K562 (cell line): ENCODE data around the gene STEAP1B.

ENCODE experiments used
- ARHGAP35 ChIP-seq: fragments of 450-650 bp; IDR thresholded peaks from 2 replicates; pipeline ENCODE4 v1.6.1; 2018; ENCODE audit not compliant: partially characterized antibody
- CEBPB ChIP-seq: fragments of 450-650 bp; IDR thresholded peaks from 2 replicates; pipeline ENCODE4 v1.6.1; 2016; ENCODE audit warnings: missing genetic modification characterization, missing compliant biosample characterization
- FOS ChIP-seq: IDR thresholded peaks from 3 replicates; pipeline ENCODE4 v1.6.1; 2011; ENCODE audit not compliant: insufficient read length; ENCODE audit errors: extremely low read depth
- GABPA ChIP-seq: fragments of 200-800 bp; sonication (Bioruptor generic); conservative IDR thresholded peaks from 2 replicates; pipeline ENCODE4 v1.6.1; 2016; ENCODE audit warnings: low read depth, missing genetic modification characterization, missing compliant biosample characterization
- MTF1 ChIP-seq: fragments of 250-450 bp; sonication (Bioruptor Pico); IDR thresholded peaks from 2 replicates; pipeline ENCODE4 v1.9.0; 2021; ENCODE audit warnings: moderate library complexity, mild to moderate bottlenecking, inconsistent platforms, borderline replicate concordance
- NR4A1 ChIP-seq, 2 experiments: fragments of 250-450 bp in 1 of 2; fragments of 450-650 bp in 1 of 2; sonication (Bioruptor Pico) in 1 of 2; IDR thresholded peaks; 2 replicates each; pipeline versions ENCODE4 v1.4.0 to v1.6.1; 2016 to 2020; ENCODE audit warnings: mild to moderate bottlenecking in 2 of 2, missing compliant biosample characterization in 1 of 2, missing genetic modification characterization in 1 of 2, moderate library complexity in 1 of 2
- SIN3A ChIP-seq, 2 experiments: fragments of 150-350 bp in 1 of 2; IDR thresholded peaks; 2 replicates each; pipeline ENCODE4 v1.6.1; 2011 to 2016; ENCODE audit warnings: borderline replicate concordance in 2 of 2, low read depth in 2 of 2, low read length in 2 of 2, mild to moderate bottlenecking in 2 of 2, moderate library complexity in 2 of 2; ENCODE audit not compliant: control insufficient read depth in 1 of 2
- TAF1 ChIP-seq: IDR thresholded peaks from 2 replicates; pipeline ENCODE4 v1.6.1; 2011; ENCODE audit warnings: mild to moderate bottlenecking, low read length, moderate library complexity; ENCODE audit not compliant: insufficient read depth, control insufficient read depth, severe bottlenecking; ENCODE audit errors: extremely low read depth
- ZNF561 ChIP-seq: fragments of 450-650 bp; formaldehyde crosslinking; conservative IDR thresholded peaks from 2 replicates; pipeline ENCODE4 v1.4.0; 2020; ENCODE audit warnings: mild to moderate bottlenecking, moderate library complexity
- ZNF589 ChIP-seq: fragments of 200-800 bp; sonication (Bioruptor generic); IDR thresholded peaks from 2 replicates; pipeline ENCODE4 v1.6.1; 2016; ENCODE audit warnings: low read depth, missing genetic modification characterization, missing compliant biosample characterization
- TF ChIP-seq, protein P1 (sequence below), 2 experiments: fragments of 450-650 bp in 1 of 2; sonication (generic) in 1 of 2; formaldehyde crosslinking in 1 of 2; IDR thresholded peaks in 1 of 2; conservative IDR thresholded peaks in 1 of 2; 2 replicates each; pipeline versions ENCODE4 v1.6.1 to v1.8.1; 2016 to 2023; ENCODE audit warnings: mild to moderate bottlenecking in 2 of 2, moderate library complexity in 2 of 2, inconsistent platforms in 1 of 2, missing genetic modification reagents in 1 of 2

- TF ChIP-seq NR4A1 (CRISPR knock-in tag; IDR thresholded peaks at IDR 0.05) = no peak
- TF ChIP-seq NR4A1 (tag; IDR thresholded peaks at IDR 0.05) = no peak
- TF ChIP-seq ZNF589 (CRISPR knock-in tag) = no peak
- no peak for TF ChIP-seq SIN3A (IDR thresholded peaks at IDR 0.05; ENCODE audit: borderline replicate concordance in 2 of 2, control insufficient read depth in 1 of 2, low read depth in 2 of 2, low read length in 2 of 2)
- no peak for TF ChIP-seq GABPA (tag)
- TF ChIP-seq CEBPB (tag) = no peak
- no peak for TF ChIP-seq FOS
- no peak for TF ChIP-seq TAF1
- no peak for TF ChIP-seq ZNF561 (CRISPR knock-in tag)
- no peak for TF ChIP-seq ARHGAP35
- TF ChIP-seq, protein P1, sequence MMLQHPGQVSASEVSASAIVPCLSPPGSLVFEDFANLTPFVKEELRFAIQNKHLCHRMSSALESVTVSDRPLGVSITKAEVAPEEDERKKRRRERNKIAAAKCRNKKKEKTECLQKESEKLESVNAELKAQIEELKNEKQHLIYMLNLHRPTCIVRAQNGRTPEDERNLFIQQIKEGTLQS (IDR thresholded peaks at IDR 0.05) = no peak
- TF ChIP-seq, protein P1 (CRISPR knock-in tag; conservative IDR thresholded peaks at IDR 0.05) = no peak
- no peak for TF ChIP-seq MTF1
Observed at GRCh38 chr7:22441157-22441556, 58.8 kb downstream of the STEAP1B start.
